NCI-H82 treated with DMSO at 0.1 percent for 48 hours (cell line): ENCODE data around the gene MOV10L1.

Experiments used
- DNase-seq: peaks from one replicate; lab custom pipeline; 2025; ENCODE audit not compliant: unreplicated experiment; lab: John Stamatoyannopoulos, UW

Gene MOV10L1

DNA sequence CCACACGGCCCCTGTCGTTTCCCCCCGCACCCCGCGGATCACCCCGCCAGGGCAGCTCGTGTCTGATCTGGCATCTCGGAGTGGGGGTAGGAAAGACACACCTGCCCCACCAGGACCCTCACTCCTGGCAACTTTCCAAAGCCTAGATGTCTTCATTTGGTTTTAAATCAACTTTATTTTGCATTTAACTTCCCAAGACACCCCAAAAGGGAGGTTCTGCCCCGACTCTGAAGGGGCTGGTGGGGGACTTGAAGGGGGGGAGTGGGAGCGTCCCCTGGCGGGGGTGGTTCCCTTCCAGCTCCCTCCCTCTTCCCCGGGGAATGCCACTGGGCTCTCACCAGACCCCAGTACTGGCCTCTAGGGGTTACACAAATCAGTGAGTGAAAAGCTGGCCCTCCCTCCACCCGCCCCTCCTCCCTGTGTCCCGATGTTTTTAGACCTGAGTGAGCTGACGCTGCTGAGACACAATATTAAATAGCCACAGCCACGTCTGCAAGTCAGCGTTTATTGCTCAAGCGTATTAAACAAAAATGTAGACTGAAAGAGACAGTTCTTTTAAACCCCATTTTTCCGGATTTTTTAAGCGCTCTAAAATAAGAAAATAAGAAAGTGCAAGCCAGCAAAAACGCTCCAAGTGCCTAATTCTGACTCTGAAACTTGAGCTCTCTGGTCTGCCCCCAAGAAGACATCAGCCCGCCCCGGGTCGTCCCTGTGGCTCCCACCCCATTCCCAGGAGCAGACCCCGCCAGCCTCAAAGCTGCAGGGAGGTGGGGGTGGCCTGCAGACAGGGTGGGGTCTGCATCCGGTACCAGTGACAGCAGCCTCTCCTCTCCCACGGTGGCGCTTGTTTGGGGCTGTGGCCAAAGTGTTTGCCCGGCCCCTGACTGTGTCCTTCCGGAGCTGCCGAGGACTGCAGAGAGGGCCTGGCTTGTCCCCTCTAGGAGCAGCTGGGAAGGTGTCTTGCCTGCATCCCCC, 30.6 kb upstream of the MOV10L1 start:
- DNase-seq: no peak

GRCh38 chr22:50059881-50060262, 29.9 kb upstream of the MOV10L1 start:
- DNase-seq: no peak

GRCh38 chr22:50060441-50061140, 29.2 kb upstream of the MOV10L1 start:
- no peak for DNase-seq

GRCh38 chr22:50061141-50061823, 28.5 kb upstream of the MOV10L1 start:
- no peak for DNase-seq

DNA sequence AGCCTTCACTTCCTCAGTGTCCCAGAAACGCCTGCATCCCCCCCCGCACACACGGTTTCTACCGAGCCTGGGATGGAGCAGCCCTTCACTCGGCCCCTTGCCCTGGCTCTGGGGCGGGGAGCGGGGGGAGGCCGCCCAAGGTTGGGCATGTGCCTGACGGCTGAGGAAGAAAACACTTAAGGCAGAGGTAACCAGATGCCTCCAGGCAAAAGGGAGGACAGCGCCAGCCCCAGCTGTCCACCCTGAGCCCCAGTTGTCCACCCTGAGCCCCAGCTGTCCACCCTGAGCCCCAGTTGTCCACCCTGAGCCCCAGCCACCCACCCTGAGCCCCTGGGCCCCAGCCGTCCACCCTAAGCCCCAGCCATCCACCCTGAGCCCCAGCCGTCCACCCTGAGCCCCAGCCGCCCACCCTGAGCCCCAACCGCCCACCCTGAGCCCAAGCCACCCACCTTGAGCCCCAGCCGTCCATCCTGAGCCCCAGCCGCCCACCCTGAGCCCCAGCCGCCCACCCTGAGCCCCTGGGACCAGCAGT, 27.9 kb upstream of the MOV10L1 start:
- DNase-seq: no peak

DNA sequence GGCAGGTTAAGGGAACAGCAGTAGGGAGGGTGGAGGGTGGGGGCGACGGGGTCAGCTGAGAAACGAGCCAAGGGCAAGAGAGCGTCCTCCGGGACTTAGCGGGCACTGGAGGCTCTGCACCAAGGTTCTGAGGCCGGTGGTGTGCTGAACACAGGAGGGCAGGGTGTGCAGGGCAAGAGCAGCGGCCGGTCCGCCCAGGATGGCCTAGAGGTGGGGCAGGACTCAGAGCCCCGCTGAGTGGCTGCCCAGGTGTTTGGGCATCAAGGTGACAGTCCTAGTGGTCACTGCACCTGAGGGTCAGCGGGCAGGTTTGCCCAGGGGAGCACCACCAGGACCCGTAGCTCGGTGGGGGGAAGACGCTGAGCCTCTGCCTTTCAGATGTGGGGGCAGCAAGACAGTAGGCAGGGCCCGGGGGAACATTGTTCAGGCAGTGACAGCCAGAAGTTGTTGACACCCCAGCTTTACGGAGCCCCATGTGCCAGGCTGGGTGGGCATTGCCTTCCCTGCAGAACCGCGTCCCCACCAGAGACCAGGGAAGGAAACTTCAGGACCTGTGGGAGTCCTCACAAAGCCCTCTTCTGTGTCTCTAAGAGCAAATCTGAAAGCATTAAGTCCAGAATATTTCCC, 27.2 kb upstream of the MOV10L1 start:
- no peak for DNase-seq

DNA sequence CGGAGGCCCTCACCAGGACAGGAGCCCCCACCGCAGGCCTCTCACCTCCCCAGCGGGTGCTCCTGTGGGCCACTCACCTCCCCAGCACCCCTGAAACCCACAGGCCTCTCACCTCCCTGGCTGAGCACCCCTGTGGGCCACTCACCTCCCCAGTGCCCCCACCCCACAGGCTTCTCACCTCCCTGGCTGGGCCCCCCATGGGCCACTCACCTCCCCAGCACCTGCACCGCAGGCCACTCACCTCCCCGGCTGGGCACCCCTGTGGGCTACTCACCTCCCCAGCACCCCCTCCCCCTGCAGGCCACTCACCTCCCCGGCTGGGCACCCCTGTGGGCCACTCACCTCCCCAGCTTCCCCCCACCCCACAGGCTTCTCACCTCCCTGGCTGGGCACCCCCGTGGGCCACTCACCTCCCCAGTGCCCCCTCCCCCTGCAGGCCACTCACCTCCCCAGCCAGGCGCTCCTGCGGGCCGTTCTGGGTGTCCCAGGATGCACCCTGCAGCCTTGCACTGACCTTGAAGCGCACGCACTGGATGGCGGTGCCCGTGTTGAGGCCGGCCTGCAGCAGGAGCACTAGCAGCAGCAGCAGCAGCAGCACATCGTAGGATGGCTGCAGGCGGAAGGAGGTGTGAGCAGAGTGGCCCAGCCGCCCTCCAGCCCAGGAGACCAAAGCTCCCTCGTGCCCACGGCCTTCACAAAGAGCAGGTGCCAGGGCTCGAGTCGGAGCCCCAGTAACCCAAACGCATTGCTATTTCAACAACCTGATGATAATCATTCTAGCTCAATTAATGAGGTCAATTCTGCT, 26.0 kb upstream of the MOV10L1 start:
- DNase-seq: no peak

DNA sequence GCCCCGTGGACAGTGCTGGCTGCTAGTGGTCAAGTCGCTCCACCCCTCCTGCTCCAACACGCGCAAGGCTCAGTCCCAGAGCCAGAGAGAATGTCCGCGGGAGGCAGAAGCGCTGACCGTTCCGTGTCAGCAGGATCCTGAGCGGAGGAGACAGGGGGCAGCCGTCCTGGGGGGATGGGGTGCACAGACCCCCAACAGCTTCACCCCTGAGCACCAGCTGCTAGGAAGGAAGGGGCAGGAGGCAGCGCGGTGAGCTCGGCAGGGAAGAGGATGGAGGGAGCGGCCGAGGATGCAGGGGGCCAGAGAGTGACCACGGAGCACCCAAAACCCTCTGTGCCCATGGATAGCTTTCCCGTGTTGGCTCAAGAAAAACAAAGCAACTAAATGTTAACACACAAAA, 25.4 kb upstream of the MOV10L1 start:
- DNase-seq: no peak

GRCh38 chr22:50067244-50067643, 22.6 kb upstream of the MOV10L1 start:
- no peak for DNase-seq

DNA sequence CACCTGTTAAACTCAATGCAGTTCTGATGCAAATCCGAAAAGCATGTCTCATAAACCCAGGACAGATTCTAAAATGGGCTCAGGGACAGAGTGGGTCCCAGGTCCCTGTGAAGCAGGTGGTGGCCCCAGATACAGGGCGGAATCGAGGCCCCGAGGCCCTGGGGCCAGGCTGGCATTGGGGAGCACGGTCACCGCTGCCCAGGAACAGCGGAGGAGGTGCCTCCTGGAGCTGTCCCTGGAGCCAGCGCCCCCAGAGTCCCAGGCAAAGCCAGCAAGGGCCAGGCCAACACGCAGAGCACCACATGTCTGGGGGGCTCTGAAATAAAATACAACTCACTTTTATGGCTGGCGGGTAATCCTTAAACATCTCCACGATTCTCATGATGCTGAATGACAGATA, 21.7 kb upstream of the MOV10L1 start:
- no peak for DNase-seq

DNA sequence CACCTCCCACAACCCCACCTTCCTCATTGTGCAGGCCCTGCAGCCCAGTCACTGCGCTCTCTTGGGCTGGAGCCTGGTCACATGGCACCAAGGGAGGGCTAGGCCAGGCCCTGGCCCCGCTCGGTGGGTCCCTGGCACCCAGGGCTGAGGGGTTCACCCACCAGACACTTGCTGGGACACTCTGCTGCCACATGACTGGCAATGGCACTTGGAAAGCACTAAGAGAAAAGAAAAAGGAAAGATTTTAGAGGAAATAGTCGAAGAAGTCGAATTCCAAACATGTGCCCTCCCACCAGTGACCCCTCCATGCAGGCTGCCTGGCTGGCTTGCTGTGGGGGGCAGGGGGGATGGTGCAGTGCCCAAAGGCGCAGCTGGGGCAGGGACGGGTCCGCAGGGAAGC, 19.4 kb upstream of the MOV10L1 start:
- no peak for DNase-seq

DNA sequence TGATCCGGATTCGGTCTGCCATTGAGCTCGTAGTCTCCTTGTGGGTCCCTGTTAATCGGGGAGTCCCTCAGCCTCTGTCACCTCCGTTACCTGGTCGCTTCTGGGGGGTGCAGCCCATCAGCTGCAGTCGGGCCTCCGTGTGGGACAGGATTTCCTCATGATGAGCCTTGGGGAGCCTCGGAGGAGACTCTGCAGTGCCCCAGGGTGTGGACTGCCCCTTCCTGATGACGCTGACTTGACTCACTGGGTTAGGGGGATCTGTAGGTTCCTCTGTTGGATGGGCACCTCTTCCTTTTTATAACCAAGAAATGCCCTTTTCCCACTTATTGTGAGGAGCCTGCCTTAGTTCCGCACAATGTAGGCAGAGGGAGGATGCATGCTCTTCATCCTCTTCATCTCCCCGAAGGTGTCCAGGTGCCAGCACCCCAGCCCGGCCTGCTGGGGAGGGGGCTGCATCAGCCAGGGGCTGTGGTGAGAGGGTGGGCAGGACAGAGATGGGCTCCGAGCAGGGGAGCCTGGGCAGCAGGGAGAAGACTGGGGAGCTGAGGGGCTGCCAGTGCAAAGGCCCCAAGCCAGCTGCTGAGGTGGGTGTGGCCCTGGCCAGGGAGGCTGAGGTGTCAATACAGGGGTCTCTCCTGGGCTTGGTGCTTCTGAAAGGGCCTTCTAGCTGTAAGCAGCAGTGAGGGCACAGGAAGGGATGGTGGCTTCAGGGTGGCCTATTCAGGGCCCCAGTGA, 18.2 kb upstream of the MOV10L1 start:
- DNase-seq: no peak

GRCh38 chr22:50072167-50072555, 17.6 kb upstream of the MOV10L1 start:
- DNase-seq: no peak

GRCh38 chr22:50072714-50073538, 16.9 kb upstream of the MOV10L1 start:
- no peak for DNase-seq

GRCh38 chr22:50074056-50074455, 15.8 kb upstream of the MOV10L1 start:
- no peak for DNase-seq

DNA sequence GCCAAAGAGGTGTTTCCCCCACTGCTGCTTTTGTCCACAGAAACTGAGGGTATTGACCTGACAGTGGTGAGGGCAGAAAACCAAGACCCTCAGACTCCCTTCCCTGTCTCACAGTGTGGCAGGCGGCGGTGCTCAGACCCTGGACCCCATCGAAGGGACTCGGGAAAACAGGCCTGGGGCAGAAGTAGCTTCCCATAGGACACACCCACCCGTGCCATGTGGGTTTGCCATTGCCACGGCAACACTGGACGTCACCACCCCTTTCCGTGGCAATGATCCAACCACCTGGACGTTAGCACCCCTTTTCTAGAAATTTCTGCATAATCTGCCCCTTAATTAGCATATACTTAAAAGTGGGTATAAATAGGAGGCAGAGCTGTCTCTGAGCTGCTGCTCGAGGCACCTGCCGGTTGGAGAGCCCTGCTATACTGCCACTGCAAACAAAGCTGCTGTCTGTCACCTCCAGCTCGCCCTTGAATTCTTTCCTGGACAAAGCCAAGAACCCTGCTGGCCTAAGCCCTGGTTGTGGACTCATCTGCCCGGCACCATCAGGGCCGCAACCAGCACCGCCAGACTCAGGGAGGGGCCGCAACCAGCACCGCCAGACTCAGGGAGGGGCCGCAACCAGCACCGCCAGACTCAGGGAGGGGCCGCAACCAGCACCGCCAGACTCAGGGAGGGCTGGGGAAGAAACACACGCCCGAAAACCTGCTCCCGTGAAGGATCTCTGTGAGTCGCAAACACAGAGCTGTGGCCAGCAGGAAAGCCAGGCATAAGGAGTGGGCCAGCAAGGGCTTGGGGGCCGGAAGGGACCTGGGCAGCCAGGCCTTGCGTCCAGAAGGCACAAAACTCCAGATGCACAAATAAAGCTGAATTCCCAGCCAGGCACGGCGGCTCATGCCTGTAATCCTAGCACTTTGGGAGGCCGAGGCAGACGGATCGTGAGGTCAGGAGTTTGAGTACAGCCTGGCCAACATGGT, 15.0 kb upstream of the MOV10L1 start:
- DNase-seq: no peak
